Peyer's patch (tissue), 4 donors: ENCODE results near the gene TARS1.

Experiments
- POLR2A ChIP-seq, 2 donors: fragments of 450-650 bp; IDR thresholded peaks; one replicate each; pipeline ENCODE4 v1.5.1; 2017; ENCODE audit warnings: antibody characterized with exemption in 2 of 2, mild to moderate bottlenecking in 2 of 2, moderate library complexity in 2 of 2
- TF ChIP-seq, protein P1 (sequence below), 6 experiments: fragments of 450-650 bp in 4 of 6; fragments of 200-600 bp in 2 of 6; sonication (generic) in 1 of 6; IDR thresholded peaks; one replicate each; pipeline ENCODE4 v1.5.1; 2017 to 2019; ENCODE audit warnings: antibody characterized with exemption in 6 of 6, mild to moderate bottlenecking in 3 of 6, moderate library complexity in 1 of 6

GRCh38 chr5:33439905-33440481 is 772 bp upstream of the TARS1 start:
- TF ChIP-seq, protein P1, sequence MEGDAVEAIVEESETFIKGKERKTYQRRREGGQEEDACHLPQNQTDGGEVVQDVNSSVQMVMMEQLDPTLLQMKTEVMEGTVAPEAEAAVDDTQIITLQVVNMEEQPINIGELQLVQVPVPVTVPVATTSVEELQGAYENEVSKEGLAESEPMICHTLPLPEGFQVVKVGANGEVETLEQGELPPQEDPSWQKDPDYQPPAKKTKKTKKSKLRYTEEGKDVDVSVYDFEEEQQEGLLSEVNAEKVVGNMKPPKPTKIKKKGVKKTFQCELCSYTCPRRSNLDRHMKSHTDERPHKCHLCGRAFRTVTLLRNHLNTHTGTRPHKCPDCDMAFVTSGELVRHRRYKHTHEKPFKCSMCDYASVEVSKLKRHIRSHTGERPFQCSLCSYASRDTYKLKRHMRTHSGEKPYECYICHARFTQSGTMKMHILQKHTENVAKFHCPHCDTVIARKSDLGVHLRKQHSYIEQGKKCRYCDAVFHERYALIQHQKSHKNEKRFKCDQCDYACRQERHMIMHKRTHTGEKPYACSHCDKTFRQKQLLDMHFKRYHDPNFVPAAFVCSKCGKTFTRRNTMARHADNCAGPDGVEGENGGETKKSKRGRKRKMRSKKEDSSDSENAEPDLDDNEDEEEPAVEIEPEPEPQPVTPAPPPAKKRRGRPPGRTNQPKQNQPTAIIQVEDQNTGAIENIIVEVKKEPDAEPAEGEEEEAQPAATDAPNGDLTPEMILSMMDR (IDR thresholded peaks at IDR 0.05) = no peak
- no peak for TF ChIP-seq POLR2A (IDR thresholded peaks at IDR 0.05)
